ENCODE results near the gene SPAG5.

Gene SPAG5

DNA sequence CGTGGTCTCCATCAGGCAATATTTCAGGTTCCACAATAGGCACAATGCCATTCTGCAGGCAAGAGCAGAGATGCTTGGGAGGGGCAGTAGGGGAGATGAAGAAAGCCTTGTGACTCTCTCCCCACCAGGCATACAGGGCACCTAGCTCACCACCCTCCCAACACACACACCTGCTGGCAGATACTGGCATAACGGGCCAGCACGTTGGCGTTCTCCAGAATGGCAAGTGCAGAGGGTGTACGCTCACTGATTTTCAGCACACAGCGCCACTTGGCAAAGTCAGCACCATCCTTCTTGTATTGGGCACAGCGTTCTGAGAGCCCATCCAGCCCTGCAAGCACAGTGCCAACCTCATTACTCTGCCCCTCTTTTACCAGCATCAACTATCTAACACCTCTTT is 24.3 kb downstream of the SPAG5 start:
- TF ChIP-seq, protein P1, sequence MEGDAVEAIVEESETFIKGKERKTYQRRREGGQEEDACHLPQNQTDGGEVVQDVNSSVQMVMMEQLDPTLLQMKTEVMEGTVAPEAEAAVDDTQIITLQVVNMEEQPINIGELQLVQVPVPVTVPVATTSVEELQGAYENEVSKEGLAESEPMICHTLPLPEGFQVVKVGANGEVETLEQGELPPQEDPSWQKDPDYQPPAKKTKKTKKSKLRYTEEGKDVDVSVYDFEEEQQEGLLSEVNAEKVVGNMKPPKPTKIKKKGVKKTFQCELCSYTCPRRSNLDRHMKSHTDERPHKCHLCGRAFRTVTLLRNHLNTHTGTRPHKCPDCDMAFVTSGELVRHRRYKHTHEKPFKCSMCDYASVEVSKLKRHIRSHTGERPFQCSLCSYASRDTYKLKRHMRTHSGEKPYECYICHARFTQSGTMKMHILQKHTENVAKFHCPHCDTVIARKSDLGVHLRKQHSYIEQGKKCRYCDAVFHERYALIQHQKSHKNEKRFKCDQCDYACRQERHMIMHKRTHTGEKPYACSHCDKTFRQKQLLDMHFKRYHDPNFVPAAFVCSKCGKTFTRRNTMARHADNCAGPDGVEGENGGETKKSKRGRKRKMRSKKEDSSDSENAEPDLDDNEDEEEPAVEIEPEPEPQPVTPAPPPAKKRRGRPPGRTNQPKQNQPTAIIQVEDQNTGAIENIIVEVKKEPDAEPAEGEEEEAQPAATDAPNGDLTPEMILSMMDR (IDR thresholded peaks at IDR 0.05; ENCODE audit: insufficient read depth, low read length) = peak; percentile 2
- no peak for TF ChIP-seq SPI1 (IDR thresholded peaks at IDR 0.05; ENCODE audit: borderline replicate concordance, low read depth)
- Histone ChIP-seq H3K4me3 (replicated peaks; ENCODE audit: insufficient read depth, low read length) (no peak overlapping the region), H3K27ac (replicated peaks) (no peak overlapping the region), H3K27me3 (ENCODE audit: insufficient read depth, poor library complexity, severe bottlenecking) (no peaks in the 10 kb centered on the region)
- no peak for DNase-seq (ENCODE audit: low read depth in 1 of 2, low spot score in 1 of 2)

DNA sequence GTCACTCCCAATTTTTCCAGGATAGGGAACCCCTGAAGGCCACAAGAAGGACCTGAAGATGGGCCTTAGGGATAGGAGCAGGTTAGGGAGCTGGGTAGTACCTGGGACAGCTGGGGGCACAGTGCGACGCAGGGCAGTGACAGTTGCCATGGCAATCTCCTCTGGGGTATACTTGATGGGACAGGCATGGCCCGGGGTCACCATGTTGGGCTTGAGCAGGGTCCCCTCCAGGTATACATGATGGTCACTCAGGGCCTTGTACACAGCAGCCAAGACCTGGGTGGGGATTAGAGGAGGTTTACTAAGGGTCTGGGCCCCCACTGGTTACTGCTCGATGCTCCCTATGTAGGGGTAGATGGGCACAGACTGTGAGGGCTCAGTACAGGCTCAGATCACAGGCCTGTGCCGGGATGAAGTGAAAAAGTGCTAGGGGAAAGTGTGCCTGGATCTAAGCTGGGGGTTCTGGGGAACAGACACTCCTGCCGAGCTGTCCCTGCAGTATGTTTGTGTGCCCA is 24.8 kb downstream of the SPAG5 start:
- no peak for DNase-seq (ENCODE audit: low read depth in 1 of 2, low spot score in 1 of 2)
- Histone ChIP-seq H3K4me3 (replicated peaks; ENCODE audit: insufficient read depth, low read length) (no peak overlapping the region), H3K27me3 (ENCODE audit: insufficient read depth, poor library complexity, severe bottlenecking) (no peaks in the 10 kb centered on the region), H3K27ac (replicated peaks) (no peak overlapping the region)
- TF ChIP-seq SPI1 (IDR thresholded peaks at IDR 0.05; ENCODE audit: borderline replicate concordance, low read depth) (no peak), POLR2AphosphoS5 (IDR thresholded peaks at IDR 0.05; ENCODE audit: low read depth) (no peak)
- TF ChIP-seq, protein P2, sequence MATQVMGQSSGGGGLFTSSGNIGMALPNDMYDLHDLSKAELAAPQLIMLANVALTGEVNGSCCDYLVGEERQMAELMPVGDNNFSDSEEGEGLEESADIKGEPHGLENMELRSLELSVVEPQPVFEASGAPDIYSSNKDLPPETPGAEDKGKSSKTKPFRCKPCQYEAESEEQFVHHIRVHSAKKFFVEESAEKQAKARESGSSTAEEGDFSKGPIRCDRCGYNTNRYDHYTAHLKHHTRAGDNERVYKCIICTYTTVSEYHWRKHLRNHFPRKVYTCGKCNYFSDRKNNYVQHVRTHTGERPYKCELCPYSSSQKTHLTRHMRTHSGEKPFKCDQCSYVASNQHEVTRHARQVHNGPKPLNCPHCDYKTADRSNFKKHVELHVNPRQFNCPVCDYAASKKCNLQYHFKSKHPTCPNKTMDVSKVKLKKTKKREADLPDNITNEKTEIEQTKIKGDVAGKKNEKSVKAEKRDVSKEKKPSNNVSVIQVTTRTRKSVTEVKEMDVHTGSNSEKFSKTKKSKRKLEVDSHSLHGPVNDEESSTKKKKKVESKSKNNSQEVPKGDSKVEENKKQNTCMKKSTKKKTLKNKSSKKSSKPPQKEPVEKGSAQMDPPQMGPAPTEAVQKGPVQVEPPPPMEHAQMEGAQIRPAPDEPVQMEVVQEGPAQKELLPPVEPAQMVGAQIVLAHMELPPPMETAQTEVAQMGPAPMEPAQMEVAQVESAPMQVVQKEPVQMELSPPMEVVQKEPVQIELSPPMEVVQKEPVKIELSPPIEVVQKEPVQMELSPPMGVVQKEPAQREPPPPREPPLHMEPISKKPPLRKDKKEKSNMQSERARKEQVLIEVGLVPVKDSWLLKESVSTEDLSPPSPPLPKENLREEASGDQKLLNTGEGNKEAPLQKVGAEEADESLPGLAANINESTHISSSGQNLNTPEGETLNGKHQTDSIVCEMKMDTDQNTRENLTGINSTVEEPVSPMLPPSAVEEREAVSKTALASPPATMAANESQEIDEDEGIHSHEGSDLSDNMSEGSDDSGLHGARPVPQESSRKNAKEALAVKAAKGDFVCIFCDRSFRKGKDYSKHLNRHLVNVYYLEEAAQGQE (IDR thresholded peaks at IDR 0.05; ENCODE audit: insufficient replicate concordance, low read depth) = no peak
- TF ChIP-seq, protein P1 (IDR thresholded peaks at IDR 0.05; ENCODE audit: insufficient read depth, low read length) = no peak

GRCh38 chr17:28573521-28573920 is 25.3 kb downstream of the SPAG5 start:
- no peaks in the 10 kb centered on the region for H3K27me3 ChIP-seq (ENCODE audit: insufficient read depth, poor library complexity, severe bottlenecking)
- no peak for TF ChIP-seq POLR2AphosphoS5 (IDR thresholded peaks at IDR 0.05; ENCODE audit: low read depth)
- TF ChIP-seq SPI1 (IDR thresholded peaks at IDR 0.05; ENCODE audit: borderline replicate concordance, low read depth) = no peak
- no peak for TF ChIP-seq GABPA (IDR thresholded peaks at IDR 0.05; ENCODE audit: low read depth)
- TF ChIP-seq, protein P1 (IDR thresholded peaks at IDR 0.05; ENCODE audit: insufficient read depth, low read length) = no peak
- TF ChIP-seq, protein P2 (IDR thresholded peaks at IDR 0.05; ENCODE audit: insufficient replicate concordance, low read depth) = no peak
- DNase-seq (ENCODE audit: low read depth in 1 of 2, low spot score in 1 of 2) = no peak
- H3K27ac ChIP-seq (replicated peaks) = no peak overlapping the region
- H3K4me3 ChIP-seq (replicated peaks; ENCODE audit: insufficient read depth, low read length) = no peak overlapping the region

GRCh38 chr17:28573040-28573380 is 25.8 kb downstream of the SPAG5 start:
- no peak for DNase-seq (ENCODE audit: low read depth in 1 of 2, low spot score in 1 of 2)
- H3K27me3 ChIP-seq (ENCODE audit: insufficient read depth, poor library complexity, severe bottlenecking) = no peaks in the 10 kb centered on the region
- TF ChIP-seq SPI1 (IDR thresholded peaks at IDR 0.05; ENCODE audit: borderline replicate concordance, low read depth) = no peak

More at GRCh38 chr17:28573040-28573380, 25.8 kb downstream of the SPAG5 start:
- no peak overlapping the region for H3K4me3 ChIP-seq (replicated peaks; ENCODE audit: insufficient read depth, low read length)
- H3K27ac ChIP-seq (replicated peaks) = no peak overlapping the region

Measured in HL-60 (cell line).